GM10248 (cell line): Measurements from ENCODE around the gene MMP15.

ENCODE experiments used
- CTCF ChIA-PET: fragments of 300-600 bp; sonication (Branson Sonifier 250); formaldehyde crosslinking; extraction: SDS; loops from one replicate; lab custom pipeline; 2021; ENCODE audit warnings: antibody characterized with exemption; lab: Yijun Ruan, JAX
- POLR2A ChIA-PET: fragments of 350-650 bp; sonication (Branson Sonifier 250); formaldehyde crosslinking; extraction: SDS; loops from one replicate; lab custom pipeline; 2020; ENCODE audit warnings: antibody characterized with exemption; lab: Yijun Ruan, JAX
- DNase-seq: peaks from one replicate; pipeline ENCODE4 v3.0.0; 2012; ENCODE audit errors: extremely low spot score
- TF ChIP-seq, protein P1 (sequence below): IDR thresholded peaks from 2 replicates; pipeline ENCODE4 v1.5.1; 2012; ENCODE audit warnings: mild to moderate bottlenecking, low read depth; ENCODE audit errors: extremely low read depth, missing control alignments, control extremely low read depth

The MMP15 gene

DNA sequence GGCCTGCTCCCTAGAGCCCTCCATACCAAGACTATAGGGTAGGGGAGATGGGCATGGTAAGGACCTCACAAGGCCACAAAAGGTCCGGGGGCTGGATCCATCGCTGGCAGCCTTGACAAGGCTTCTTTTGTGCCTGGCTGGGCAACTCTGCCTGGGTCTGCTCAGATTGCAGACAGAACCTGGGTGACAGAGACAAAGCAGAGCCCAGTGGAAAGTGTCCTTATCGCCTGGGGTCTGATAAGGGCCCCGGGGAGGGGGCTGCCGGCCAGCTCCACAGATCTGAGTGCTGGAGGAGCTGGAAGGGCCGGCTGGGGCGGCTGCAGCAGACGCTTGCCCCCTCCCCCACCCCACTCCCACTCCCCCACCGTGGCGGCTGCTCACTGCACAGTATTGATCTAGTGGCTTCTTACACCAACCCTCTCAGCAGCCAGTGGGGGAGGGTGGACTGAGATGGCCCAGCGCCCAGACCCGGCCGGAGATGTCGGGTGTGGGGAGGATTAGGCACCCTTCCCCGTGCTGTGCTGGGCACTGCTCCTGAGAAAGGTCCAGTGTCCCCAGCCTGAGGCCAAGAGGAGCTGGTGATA is 7.2 kb downstream of the MMP15 start:
- DNase-seq, result no peak
- POLR2A ChIA-PET, result no interaction called here
- CTCF ChIA-PET, result interaction anchor here (0.8 to 2.2 kb wide), 5 partner anchors 17 to 304 kb away, joined by 3 to 8 read pairs (median 3); no protein-coding TSS in a partner anchor
- TF ChIP-seq, protein P1, sequence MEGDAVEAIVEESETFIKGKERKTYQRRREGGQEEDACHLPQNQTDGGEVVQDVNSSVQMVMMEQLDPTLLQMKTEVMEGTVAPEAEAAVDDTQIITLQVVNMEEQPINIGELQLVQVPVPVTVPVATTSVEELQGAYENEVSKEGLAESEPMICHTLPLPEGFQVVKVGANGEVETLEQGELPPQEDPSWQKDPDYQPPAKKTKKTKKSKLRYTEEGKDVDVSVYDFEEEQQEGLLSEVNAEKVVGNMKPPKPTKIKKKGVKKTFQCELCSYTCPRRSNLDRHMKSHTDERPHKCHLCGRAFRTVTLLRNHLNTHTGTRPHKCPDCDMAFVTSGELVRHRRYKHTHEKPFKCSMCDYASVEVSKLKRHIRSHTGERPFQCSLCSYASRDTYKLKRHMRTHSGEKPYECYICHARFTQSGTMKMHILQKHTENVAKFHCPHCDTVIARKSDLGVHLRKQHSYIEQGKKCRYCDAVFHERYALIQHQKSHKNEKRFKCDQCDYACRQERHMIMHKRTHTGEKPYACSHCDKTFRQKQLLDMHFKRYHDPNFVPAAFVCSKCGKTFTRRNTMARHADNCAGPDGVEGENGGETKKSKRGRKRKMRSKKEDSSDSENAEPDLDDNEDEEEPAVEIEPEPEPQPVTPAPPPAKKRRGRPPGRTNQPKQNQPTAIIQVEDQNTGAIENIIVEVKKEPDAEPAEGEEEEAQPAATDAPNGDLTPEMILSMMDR, result no peak

DNA sequence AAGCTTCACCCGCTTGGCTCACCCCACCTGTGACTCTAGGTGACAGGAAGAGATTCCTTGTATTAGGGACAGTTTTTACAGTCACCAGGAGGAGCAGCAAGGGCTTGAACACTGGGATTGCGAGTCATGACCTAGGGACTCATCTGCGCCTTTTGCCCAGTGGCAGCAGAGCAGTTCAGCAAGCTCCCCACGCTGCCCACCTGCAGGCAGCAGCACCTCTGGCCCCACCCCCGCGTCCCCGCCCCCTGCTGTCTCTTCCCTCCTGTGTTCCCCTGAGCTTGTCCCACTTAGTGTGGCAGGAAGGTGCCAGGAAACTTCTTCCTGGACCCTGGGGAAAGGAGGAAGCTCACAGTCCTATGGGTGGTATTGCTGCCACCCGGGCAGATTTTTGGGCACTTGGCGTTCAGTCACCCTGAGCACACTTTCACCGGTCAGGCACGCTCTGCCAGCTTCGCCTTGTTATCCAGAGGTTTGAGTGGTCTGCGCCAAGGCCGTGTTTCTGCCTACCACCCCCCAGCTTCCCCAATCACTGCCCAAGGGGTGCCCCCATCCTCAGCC is 8.7 kb downstream of the MMP15 start:
- ChIA-PET POLR2A (no interaction called here), CTCF (interaction anchor here (0.7 to 2.0 kb wide), 2 partner anchors 11 to 15 kb away, joined by 3 to 4 read pairs; no protein-coding TSS in a partner anchor)
- TF ChIP-seq, protein P1, result no peak
- DNase-seq, result no peak

DNA sequence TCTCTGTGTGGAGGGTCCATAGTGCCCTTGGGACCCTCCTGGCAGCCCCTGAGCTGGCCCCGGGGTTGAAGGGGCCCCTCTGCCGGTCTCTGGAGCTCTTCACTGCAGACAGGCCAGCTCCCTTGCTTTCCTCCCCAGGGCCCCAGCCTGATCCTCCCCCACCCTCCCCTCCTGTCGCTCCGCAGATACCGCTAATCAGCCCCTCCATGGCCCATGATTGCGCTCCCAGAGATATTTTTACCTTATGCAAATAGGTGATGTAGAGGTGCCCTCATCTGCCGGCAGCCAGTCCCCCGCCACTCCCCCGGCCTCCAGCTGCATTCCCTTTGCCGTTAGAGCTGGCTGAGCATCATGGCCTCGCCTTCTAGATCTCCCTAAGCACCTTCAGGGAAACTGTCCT is 9.2 kb downstream of the MMP15 start:
- TF ChIP-seq, protein P1, result no peak
- no peak for DNase-seq
- POLR2A ChIA-PET, result no interaction called here
- CTCF ChIA-PET, result interaction anchor here (0.7 to 2.0 kb wide), 3 partner anchors 11 to 63 kb away, joined by 3 to 4 read pairs (median 3); no protein-coding TSS in a partner anchor

DNA sequence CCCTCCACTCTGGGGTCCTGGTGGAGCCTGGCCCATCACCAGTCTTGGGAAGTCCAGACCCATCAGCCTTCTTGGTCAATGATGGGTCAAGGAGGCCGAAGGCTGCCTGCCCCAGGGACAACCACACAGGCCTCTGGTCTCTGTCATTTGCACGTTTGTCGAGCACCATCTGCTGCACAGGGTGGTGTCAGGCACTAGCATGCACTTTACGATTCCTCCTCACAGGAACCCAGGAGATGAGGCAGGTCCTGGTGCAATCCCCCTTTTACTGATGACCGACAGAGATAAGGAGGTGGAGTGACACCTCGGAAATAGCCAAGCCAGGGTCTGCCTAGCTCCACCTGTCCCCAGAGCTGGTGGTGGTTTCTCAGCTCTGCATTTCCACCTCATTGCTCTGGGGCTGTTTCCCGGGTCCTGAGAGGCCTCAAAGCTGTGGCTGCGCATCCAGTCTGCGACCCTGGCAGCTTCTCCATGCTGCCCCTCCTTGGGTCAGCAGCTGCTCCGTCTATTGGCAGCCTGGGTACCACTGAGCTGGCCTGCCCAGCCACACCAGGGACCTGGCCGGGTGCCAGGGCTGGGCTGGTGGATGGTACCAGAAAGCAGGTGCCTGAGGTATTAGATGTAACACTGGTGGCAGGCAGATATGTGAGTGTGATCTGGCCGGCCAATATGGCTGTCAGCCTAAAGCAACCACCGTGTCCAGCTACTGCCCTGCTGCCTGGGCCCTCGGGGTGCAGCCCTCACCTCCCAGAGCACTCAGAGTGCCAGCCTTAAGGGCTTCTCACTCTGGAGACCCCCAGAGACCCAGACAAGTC is 10.0 kb downstream of the MMP15 start:
- ChIA-PET CTCF (interaction anchor here (1.1 to 2.6 kb wide), 3 partner anchors 8 to 63 kb away, joined by 3 to 6 read pairs (median 4); no protein-coding TSS in a partner anchor), POLR2A (no interaction called here)
- no peak for DNase-seq
- TF ChIP-seq, protein P1, result no peak

DNA sequence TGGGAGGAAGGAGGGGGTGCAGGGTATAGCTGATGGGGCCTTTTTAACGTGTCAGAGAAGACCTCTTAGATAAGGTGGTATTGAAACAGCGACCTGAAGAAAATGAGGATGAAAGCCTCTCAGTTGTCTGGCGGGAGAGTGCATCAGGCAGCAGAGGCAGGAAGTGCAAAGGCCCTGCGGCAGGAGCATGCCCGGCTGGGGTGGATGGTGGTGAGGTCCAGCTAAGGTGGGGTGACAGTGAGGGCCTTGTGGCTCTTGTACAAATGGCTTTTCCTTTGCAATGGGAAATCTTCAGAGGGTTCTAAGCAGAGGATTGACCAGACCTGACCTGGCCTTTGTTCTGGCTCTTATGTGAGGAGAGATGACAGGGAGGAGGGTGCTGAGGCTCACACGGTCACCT is 11.4 kb downstream of the MMP15 start:
- CTCF ChIA-PET, result interaction anchor here (2.6 kb wide), 1 partner anchor 9 kb away, joined by 6 read pairs; no protein-coding TSS in a partner anchor
- POLR2A ChIA-PET, result no interaction called here
- TF ChIP-seq, protein P1, result no peak
- no peak for DNase-seq

DNA sequence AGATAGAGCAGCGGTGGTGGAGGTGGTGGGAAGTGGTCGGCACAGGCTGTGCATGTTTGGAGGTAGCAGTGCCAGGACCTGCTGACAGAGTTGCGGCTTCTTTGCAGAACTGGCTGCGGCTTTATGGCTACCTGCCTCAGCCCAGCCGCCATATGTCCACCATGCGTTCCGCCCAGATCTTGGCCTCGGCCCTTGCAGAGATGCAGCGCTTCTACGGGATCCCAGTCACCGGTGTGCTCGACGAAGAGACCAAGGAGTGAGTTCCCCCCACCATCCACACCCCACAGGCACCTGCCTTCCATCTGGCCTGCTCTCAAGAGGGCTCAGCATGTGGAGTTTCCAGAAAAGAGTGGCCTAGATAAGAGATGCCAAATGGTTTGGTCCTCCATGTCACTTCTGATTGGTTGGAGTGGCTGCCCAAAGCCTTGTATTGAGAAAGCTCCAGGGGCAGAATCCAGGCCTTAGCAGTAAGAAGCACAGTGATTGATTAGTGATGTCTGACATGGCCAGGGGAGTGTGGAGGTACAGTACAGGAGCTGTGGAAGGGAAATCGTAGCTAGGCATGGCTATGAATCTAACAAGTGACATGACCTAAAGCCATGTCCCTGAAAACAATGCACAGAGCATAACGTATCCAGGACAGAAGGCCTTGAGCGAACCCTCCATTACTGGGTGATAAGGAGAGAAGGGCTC is 12.0 kb downstream of the MMP15 start:
- ChIA-PET CTCF (interaction anchor here (2.6 kb wide), 1 partner anchor 9 kb away, joined by 6 read pairs; no protein-coding TSS in a partner anchor), POLR2A (no interaction called here)
- TF ChIP-seq, protein P1, result no peak
- no peak for DNase-seq
